MM.1S (cell line): ENCODE data around the gene DHX9.

Source experiments
- EZH2phosphoT487 ChIP-seq: fragments of 300-600 bp; sonication (generic); IDR thresholded peaks from 2 replicates; pipeline ENCODE4 v1.6.1; 2018; ENCODE audit warnings: antibody characterized with exemption, low read length
- TF ChIP-seq, protein P1 (sequence below): fragments of 300-600 bp; sonication (generic); IDR thresholded peaks from 2 replicates; pipeline ENCODE4 v1.5.1; 2016; ENCODE audit warnings: antibody characterized with exemption, low read length, mixed read lengths

DNA sequence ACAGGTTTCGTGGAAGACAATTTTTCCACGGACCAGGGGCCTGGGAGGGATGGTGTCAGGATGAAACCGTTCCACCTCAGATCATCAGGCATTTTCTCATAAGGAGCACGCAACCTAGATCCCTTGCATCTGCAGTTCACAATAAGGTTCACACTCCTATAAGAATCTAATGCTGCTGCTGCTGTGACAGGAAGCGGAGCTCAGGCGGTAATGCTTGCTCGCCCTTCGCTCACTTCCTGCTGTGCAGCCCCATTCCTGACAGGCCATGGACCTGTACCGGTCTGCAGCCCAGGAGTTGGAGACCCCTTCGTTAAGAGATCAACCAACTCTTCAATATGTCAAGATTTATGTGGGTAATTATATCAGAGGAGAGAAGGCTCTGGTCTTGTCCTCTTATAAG lies 3.3 kb upstream of the DHX9 start:
- TF ChIP-seq EZH2phosphoT487: no peak
- TF ChIP-seq, protein P1, sequence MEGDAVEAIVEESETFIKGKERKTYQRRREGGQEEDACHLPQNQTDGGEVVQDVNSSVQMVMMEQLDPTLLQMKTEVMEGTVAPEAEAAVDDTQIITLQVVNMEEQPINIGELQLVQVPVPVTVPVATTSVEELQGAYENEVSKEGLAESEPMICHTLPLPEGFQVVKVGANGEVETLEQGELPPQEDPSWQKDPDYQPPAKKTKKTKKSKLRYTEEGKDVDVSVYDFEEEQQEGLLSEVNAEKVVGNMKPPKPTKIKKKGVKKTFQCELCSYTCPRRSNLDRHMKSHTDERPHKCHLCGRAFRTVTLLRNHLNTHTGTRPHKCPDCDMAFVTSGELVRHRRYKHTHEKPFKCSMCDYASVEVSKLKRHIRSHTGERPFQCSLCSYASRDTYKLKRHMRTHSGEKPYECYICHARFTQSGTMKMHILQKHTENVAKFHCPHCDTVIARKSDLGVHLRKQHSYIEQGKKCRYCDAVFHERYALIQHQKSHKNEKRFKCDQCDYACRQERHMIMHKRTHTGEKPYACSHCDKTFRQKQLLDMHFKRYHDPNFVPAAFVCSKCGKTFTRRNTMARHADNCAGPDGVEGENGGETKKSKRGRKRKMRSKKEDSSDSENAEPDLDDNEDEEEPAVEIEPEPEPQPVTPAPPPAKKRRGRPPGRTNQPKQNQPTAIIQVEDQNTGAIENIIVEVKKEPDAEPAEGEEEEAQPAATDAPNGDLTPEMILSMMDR: no peak
